ENCODE data around the gene NUDCD3.

Gene NUDCD3

DNA sequence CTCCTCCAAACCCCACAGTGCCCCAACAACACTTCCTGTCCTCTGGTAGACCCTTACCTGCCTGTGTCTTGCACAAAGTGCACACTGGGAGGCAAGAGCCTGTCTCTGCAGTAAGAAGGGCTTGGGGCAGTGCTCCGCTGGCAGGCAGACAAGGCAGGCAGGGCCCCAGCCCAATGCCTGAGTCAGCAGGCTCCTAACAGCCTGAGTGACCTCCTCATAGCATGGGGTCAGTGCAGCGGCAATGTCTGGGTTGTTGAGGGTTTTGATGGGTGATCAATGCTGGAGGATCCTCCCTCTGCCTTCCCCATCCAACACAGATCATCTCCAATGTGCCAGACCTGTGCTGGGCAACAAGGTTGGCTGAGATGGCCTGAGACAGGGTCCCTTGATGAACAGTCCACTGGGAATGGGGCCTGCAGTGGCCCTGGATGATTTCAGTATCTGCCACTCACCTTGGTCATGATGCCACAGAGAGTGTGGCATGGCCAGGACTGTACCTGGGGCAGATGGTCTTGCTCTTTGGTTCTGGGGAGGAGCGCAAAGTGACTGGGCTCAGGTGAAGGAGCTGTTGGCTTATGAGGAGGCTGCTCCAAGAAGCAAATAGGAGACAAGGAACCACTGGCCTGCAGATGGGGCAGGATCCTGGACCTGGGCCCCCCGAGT, 109.5 kb downstream of the NUDCD3 start:
- H3K4me3 ChIP-seq (ENCODE audit: low read depth, low read length) = no peak overlapping the region
- TF ChIP-seq, protein P1, sequence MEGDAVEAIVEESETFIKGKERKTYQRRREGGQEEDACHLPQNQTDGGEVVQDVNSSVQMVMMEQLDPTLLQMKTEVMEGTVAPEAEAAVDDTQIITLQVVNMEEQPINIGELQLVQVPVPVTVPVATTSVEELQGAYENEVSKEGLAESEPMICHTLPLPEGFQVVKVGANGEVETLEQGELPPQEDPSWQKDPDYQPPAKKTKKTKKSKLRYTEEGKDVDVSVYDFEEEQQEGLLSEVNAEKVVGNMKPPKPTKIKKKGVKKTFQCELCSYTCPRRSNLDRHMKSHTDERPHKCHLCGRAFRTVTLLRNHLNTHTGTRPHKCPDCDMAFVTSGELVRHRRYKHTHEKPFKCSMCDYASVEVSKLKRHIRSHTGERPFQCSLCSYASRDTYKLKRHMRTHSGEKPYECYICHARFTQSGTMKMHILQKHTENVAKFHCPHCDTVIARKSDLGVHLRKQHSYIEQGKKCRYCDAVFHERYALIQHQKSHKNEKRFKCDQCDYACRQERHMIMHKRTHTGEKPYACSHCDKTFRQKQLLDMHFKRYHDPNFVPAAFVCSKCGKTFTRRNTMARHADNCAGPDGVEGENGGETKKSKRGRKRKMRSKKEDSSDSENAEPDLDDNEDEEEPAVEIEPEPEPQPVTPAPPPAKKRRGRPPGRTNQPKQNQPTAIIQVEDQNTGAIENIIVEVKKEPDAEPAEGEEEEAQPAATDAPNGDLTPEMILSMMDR (IDR thresholded peaks at IDR 0.05; ENCODE audit: low read depth, low read length, missing control alignments) = no peak
- DNase-seq (ENCODE audit: low read depth) = no peak

DNA sequence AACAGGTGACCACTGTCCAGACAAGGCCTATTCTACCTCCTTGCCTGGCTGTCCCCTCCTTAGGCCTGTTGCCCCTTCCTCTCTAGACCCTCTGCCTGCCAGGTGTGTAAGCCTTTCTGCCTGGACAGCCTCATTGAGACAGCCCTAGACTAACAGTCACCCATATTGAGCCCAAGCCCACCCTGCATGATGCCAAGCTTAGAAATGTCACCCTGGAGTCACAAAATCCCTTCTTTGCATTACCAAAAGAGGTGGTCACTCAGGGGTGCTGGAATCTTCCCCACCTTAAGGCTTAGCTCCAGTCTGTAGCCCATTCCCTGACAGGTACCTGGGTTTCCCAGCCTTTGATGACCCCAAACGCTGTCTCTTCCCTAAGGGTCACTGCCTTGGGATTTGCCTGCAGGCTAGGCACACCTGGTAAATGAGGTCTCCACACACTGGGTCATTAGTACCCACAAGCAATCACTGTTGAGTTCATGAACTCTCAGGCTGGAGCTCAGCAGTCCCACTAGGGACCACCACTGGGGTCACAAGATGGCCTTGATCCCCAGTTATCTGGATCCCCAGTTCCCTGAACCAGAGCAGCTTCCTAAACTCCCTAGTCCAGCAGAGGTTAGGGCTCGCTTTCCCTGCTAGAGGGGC, 110.1 kb downstream of the NUDCD3 start:
- no peak for DNase-seq (ENCODE audit: low read depth)
- H3K4me3 ChIP-seq (ENCODE audit: low read depth, low read length) = no peak overlapping the region
- TF ChIP-seq, protein P1 (IDR thresholded peaks at IDR 0.05; ENCODE audit: low read depth, low read length, missing control alignments) = no peak

DNA sequence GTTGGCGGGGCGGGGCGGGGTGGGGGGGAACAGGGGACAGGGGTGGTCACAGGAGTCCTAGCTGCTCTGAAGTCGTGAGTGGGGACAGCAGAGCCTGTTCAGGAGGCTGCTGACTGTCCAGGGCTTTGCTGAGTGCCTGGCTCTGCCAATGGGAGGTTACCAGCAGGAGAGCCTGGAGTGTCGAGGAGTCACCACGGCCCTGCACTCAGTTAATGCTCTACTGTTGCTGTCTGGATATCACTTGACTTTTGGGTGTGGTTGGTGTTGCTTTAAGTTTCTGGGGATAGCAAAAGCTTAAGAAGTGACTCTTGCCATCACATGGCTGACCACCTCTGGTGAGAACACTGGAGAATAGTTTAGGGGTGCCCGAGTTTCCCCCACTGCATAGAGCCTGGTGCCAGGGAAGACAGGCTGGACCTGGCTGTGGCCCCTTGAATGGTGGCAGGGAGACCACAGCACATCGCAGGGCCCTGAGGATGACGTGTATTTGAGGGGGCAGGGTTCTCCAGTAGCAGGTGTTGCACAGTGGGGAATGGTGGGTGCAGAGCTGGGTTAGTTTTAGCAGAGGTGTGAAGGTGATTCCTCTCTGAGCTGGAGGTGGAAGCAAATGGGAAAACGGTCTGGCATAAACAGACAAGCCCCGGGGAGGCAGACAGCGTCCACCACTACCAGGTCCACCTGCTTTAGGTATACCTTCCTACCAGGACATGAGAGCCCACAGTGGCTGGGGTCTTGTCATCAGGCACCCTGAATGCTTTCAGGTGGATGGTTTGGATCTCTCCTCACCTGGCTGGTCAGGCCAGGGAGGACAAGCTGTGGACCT, 110.9 kb downstream of the NUDCD3 start:
- TF ChIP-seq, protein P1 (IDR thresholded peaks at IDR 0.05; ENCODE audit: low read depth, low read length, missing control alignments) = no peak
- no peak for DNase-seq (ENCODE audit: low read depth)
- no peak overlapping the region for H3K4me3 ChIP-seq (ENCODE audit: low read depth, low read length)

DNA sequence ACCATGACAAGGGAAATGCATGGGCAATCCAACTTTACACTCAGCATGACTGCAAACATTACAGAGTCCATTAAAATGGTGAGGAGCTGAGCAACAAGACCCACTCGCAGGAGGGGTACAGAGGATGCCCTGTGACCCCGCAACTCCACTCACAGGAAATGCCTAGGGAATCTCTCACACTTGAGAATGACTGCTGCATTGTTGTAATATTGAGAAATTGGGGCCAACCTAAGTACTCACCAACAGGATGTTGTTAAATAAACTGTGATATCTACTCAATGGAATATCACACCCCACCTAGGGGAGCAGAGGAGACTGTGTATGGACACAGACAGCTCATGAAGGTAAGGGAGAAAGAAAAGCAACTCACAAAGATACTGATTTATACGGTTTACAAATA, 111.7 kb downstream of the NUDCD3 start:
- no peak for DNase-seq (ENCODE audit: low read depth)
- no peak overlapping the region for H3K4me3 ChIP-seq (ENCODE audit: low read depth, low read length)
- TF ChIP-seq, protein P1 (IDR thresholded peaks at IDR 0.05; ENCODE audit: low read depth, low read length, missing control alignments) = no peak

DNA sequence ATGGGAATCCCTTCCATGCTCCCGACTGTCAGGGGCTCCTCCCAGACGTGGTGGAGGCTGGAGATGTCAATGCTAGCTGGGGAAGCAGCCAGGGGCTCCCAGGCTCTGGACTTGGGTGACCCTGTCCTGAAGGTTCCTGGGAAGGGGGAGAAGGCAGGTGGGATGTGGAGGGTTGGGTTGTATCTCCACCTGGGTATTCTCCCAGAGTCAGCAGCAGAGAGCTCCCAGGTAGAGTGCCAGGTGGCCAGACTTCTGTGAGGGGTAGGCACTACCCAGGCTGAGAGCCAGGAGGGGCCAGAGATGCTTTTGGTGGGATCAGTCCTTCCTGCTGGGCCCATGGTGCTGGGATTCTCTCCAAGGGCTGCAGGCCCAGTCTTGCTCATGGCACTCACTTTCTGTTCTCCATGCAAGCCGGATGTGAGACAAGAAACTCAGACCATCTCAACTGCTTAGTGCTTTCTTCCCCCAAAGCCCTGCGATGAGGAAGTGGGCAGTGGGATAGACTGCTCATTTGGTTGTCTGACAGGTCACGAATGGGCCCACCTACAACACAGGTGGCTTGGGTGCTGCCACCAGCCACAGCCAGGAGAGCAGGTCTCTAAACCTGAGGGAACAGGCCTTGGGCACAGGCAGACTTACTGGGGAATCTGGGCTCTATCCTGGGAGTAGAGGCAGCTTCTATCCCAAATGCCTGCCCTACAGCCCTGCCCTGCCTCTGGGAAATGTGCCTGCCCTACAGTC, 112.6 kb downstream of the NUDCD3 start:
- DNase-seq (ENCODE audit: low read depth) = peak; percentile 62
- TF ChIP-seq, protein P1 (IDR thresholded peaks at IDR 0.05; ENCODE audit: low read depth, low read length, missing control alignments) = no peak

DNA sequence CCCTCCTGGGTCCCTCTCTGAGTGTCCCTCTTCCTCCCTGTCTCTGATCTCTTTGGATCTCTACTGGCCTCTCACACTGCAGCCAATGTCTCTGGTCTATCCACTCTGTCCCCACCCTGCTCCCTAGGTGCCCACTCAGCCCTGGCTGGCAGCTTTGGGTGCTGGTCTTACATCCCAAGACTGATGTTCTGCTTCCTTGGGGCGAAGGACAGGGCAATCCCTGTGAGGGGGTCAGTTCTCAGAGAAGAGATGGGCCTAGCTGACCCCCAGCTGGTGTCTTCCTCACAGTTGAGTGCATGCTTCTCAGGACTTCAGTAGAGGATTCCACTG, 113.4 kb downstream of the NUDCD3 start:
- no peak overlapping the region for H3K4me3 ChIP-seq (ENCODE audit: low read depth, low read length)
- no peak for DNase-seq (ENCODE audit: low read depth)
- TF ChIP-seq, protein P1 (IDR thresholded peaks at IDR 0.05; ENCODE audit: low read depth, low read length, missing control alignments) = no peak

More for the DNA sequence above, 112.6 kb downstream of the NUDCD3 start:
- H3K4me3 ChIP-seq (ENCODE audit: low read depth, low read length) = no peak overlapping the region
